Measurements from ENCODE around the gene PANK4.

The PANK4 gene

GRCh38 chr1:2494323-2494693, 32.1 kb downstream of the PANK4 start:
- no peak for DNase-seq

DNA sequence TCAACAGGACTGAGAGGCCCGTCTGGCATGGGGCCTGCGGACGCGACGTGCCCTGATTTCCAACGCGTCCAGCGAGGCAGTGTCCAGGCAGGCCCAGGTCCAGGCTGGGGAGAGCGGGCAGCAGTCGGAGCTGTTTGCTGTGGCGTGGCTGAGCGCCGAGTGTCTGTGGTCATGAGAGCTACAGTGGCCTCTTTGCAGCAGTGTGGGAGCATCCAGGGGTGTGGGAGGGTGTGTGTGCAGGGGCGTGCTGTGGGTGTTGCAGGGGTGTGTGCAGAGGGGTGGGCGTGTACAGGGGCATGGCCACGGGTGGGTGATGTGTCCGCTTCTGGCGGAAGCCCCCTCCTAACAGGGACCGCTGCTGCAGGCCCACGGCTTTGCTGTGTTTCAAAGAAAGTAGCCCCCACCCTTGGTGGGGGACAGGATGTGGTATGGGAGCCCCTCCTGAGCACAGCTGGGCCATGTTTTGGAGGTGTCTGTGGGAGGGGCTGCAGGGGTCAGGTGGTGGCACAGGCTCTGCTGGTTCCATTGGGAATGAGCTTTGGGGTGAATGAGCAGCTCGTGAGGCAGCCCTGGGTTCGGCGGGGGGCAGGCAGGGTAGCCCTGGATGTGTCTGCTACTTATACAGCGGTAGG, 32.6 kb downstream of the PANK4 start:
- DNase-seq, result no peak

GRCh38 chr1:2493218-2493617, 33.2 kb downstream of the PANK4 start:
- DNase-seq, result no peak

DNA sequence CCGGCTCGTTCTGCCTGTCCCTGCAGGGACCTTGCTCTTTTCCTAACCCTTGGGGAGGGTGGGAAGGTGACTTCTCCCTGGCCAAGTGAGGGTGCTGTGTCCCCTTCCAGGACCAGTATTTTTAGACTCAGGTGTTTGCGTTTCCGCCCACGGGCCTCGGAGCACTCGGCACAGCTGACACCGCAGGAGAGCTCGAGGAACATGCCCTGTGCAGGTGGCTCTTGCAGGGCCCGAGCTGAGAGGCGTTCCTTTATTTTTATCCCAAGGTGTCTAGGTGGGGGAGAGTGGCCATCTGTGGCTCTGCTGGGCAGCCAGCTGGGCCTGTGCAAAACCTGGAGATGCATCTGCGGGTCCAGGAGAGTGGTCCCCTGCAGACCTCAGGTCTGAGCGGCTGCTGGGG, 34.3 kb downstream of the PANK4 start:
- no peak for DNase-seq

- no peak for DNase-seq
Measured at GRCh38 chr1:2489615-2490014, 36.8 kb downstream of the PANK4 start.

DNA sequence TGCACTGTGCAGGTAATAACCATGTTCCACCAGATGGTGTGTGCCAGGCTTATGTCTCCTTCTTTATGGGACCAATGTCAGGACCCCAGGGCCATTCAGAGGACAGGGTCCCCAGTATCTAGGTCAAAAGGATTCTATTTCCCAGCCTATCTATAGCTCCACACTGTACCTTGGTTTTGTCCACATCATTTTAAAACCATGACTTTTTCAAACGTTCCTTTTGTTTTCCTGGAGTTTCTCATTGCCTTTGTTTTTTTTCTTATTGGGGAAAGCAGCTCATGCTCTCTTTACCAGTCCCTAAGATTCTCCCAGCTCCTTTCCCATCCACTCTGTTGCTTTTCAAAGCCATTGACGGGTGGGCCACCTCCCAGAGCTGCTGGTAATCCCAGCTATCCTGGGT, 37.7 kb downstream of the PANK4 start:
- DNase-seq, result no peak

- DNase-seq, result no peak
Measured at GRCh38 chr1:2486558-2486957, 39.8 kb downstream of the PANK4 start.

DNA sequence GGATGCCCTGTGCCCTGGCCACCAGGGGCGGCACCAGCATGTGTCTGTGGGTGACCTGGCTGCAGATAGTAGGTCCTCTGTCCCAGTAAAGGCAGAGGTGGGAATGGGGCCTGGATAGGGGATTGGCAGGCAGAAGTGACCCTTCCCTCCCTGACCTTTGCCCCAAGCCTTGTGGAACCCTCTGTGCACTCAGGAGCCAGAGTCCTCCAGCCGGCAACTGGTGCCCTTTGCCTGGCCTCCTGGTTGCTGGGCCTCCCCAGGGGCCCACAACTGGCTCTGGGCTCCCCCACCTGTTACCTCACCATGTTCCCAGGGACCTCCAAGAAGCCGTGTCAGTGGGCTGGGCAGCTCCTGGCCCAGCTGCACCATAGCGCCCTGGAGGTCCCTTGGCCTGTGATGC, 40.4 kb downstream of the PANK4 start:
- no peak for DNase-seq

GRCh38 chr1:2483970-2484369, 42.4 kb downstream of the PANK4 start:
- no peak for DNase-seq

DNA sequence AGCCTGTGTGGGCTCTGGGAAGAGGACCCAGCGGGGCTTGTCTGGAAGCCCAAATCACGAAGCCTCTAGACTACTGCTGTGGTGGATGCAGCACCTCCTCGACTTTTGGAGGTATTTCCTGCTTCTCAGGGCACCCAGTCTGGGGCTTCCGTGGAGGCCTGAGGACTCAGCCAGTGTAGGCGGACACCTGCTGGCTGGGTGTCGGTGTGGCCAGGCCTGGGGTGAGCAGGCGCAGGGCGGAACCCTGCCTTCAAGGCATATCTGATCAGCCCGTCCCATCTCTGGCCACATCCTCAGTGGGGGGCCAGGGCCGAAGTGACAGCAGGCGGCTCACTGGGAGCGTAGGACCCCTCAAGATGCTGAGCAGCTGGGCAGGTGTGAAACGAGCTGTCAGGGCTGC, 43.4 kb downstream of the PANK4 start:
- DNase-seq, result no peak

- no peak for DNase-seq
Measured at GRCh38 chr1:2482588-2482987, 43.8 kb downstream of the PANK4 start.

- no peak for DNase-seq
Measured at GRCh38 chr1:2481885-2482284, 44.5 kb downstream of the PANK4 start.

DNA sequence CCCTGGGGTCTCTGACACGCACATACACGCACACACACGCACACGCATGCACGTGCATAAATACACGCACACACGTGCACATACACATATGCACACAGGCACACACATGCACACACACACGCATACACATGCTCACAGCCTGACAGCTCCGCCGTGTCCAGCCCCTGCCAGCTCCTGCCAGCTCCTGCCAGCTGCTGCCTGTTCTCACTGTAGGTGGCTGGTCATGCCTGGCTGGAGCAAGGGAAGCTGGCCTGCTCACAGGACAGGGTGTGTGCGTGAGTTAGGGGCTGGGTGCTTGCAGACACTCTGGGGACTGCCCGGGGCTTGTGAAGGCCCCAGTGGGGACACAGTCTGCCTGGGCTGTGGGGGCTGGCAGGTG, 45.4 kb downstream of the PANK4 start:
- no peak for DNase-seq

DNA sequence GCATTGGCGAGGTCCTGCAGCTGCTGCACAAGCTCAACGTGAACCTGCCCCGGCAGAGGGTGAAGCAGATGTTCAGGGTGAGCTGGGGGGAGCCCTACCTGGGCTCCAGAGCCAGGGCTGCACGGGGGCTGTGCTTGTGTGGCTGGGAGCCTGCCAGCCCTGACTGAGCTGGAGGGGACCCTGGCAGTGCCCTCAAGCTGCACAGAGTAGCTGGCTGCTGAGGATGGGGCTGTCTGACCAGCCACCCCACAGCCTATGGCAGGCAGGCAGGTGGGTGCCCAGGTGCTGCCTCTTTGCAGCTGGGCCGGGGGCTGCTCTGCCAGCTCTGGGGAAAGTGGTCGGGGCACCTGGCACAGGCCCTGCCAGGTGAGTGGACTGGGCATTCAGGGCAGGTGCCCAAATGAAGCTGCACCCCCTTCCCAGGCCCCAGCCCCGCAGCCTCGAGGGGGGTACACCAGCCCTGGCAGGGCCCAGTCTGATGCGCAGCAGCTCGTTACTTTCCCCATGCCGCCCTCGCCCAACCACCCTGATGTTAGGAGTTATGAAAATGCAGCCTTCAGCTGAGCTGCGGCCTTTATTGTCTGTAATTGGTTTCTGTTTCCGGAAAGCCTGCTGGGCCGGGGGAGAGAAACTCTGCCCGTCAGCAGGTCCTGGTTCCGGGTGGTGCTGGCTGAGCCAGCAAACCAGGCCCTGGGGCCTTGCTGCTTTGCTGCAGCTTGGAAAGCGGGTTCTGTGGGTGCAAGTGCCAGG, 46.0 kb downstream of the PANK4 start:
- no peak for DNase-seq

GRCh38 chr1:2479618-2480017, 46.8 kb downstream of the PANK4 start:
- DNase-seq, result no peak

DNA sequence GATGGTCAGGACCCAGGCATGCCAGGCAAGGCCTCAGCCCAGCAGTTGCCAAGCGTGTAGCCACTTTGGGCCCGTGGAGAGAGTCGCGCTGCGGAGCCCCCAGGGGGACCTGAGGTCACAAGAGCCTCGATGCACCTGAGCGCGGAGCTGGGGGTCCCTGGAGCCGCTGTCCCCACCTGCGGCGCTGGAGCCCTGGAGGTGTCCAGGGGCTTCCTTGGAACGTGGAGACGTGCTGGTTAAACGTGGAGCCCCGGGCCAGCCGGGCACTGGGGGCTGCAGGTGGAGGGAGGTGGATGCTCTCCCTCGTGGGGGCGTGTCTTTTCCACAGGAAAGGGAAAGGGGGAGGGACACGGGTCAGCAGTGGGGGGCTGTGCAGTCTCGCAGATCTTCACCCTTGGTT, 47.2 kb downstream of the PANK4 start:
- DNase-seq, result no peak

- DNase-seq, result no peak
Measured at GRCh38 chr1:2477791-2478499, 48.5 kb downstream of the PANK4 start.

- DNase-seq, result no peak
Measured at GRCh38 chr1:2477309-2477708, 49.1 kb downstream of the PANK4 start.

DNA sequence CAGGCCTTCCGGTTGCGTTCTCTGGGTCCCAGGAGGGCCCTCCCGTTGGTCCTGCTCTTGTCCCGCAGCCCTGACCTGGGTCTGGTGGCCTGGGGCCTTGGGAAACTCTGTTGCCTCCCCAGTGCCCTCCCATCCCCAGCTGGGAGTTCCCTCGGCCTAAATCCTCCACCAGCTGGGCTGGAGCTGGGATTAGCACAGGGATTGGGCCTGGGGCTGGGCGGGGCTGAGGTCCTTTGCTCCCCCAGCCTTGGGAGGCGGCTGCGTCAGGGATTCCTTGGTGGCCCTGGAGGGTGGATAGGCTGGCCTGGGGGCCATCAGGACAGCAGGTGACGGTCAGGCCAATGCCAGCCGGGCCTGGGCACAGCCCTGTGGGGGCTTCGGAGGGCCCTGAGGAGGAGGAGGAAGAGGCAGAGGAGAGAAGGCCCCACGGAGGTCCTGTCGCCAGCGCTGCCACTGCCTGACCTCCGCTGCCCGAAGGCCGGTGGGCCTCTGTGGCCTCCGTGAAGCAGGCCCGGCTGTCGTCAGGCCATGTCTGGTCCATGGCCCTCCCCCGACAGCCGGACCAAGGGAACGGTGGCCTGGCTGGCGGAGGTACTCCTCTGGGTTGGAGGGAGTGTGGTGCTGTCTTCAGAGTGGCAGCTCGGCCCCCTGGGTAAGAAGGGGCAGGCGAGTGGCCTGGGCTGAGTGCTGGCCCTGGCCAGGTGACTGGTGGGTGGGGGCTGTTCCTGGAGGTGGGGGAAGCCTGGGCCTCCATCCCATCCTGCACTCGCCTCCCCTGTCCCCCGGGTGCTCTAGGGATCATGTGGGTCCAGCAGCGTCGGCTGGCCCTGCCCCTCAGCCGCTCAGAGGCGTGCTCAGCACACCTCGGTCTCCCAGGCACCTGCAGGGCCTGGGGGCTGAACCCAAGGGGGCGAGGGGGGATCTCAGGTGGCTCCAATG, 50.1 kb downstream of the PANK4 start, which contains the start of gene PLCH2:
PLCH2 (plus strand) TSS at position 229 of the 939 bp plus-strand sequence; CDS start at position 529, 300 bp downstream.
- DNase-seq, result no peak

DNA sequence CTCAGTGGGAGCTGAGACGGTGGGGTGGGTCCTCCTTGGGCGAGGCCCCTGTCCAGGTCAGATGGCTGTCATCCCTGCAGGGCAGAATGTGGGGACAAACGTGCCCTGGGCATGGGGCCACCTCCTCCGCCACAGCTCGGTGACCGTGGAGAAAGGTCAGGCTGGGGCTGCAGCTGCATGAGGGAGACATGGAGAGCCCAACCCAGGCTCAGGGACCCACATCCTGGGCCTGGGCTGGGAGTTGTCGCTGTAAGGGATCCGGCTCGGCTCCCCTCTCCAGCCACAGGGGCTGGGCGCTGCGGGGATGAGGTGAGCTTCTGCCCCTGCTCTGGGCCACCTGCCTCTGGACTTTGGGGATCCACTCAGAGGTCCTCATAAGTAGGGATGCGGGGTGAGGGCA, 50.8 kb downstream of the PANK4 start:
- no peak for DNase-seq

GRCh38 chr1:2474933-2475371, 51.4 kb downstream of the PANK4 start:
- DNase-seq, result no peak

- no peak for DNase-seq
Measured at GRCh38 chr1:2474104-2474844, 52.1 kb downstream of the PANK4 start.
